Lung (tissue), 12 donors: ENCODE data around the gene MARF1. TPM values are rescaled to one million over a fixed set of nuclear protein-coding genes. Genes with fewer than 3 reads are reported as not detected.
A peak's percentile ranks its signal among the peaks of the same experiment; 100 is the strongest.

Source experiments
- ATAC-seq: fragments of 200-7000 bp; cut with Tn5 transposase; one replicate; pipeline ENCODE4 v1.9.1; 2020; ENCODE audit warnings: moderate number of reproducible peaks; ENCODE audit not compliant: insufficient read depth, low FRiP score
- DNase-seq, 3 donors: peaks; one replicate each; pipeline ENCODE4 v3.0.0-alpha.2; 2013 to 2017
- H3K27ac ChIP-seq, 2 donors: one replicate each; pipeline ENCODE4 v1.5.1; 2013; ENCODE audit warnings: mild to moderate bottlenecking in 2 of 2, moderate library complexity in 2 of 2, control low read depth in 1 of 2, inconsistent platforms in 1 of 2, low read depth in 1 of 2, low read length in 1 of 2
- H3K27me3 ChIP-seq, 3 donors: one replicate each; pipeline ENCODE4 v1.5.1; 2013; ENCODE audit warnings: low read length in 2 of 3; ENCODE audit not compliant: control insufficient read depth in 3 of 3, insufficient read depth in 3 of 3
- H3K36me3 ChIP-seq, 4 donors: one replicate each; pipeline ENCODE4 v1.5.1; 2013; ENCODE audit warnings: low read length in 4 of 4, mild to moderate bottlenecking in 1 of 4, moderate library complexity in 1 of 4; ENCODE audit not compliant: control insufficient read depth in 4 of 4, insufficient read depth in 4 of 4
- H3K4me1 ChIP-seq, 5 donors: one replicate each; pipeline ENCODE4 v1.5.1; 2013; ENCODE audit warnings: low read length in 5 of 5, mild to moderate bottlenecking in 2 of 5, moderate library complexity in 1 of 5; ENCODE audit not compliant: control insufficient read depth in 5 of 5, insufficient read depth in 5 of 5
- H3K4me3 ChIP-seq: one replicate; pipeline ENCODE4 v1.5.1; 2013; ENCODE audit warnings: mild to moderate bottlenecking, control low read depth, moderate library complexity
- H3K9ac ChIP-seq, 2 donors: one replicate each; pipeline ENCODE4 v1.5.1; 2013; ENCODE audit warnings: low read length in 2 of 2, control low read depth in 1 of 2; ENCODE audit not compliant: insufficient read depth in 1 of 2
- H3K9me3 ChIP-seq, 4 donors: one replicate each; pipeline ENCODE4 v1.5.1; 2013; ENCODE audit warnings: low read length in 3 of 4, mild to moderate bottlenecking in 1 of 4, moderate library complexity in 1 of 4; ENCODE audit not compliant: control insufficient read depth in 4 of 4, insufficient read depth in 3 of 4
- CTCF ChIP-seq: IDR thresholded peaks from 2 replicates; pipeline ENCODE4 v1.5.1; 2012; ENCODE audit warnings: mild to moderate bottlenecking; ENCODE audit errors: control extremely low read depth, extremely low read depth
- WGBS, 2 donors: extraction: QIAGEN DNeasy Blood & Tissue Kit; methylation state at CpG; one replicate each; pipeline ENCODE4 v1.1.7; 2013; 5-methylcytosine and 5-hydroxymethylcytosine counted together
- polyA plus RNA-seq, 2 donors: library from polyadenylated mRNA; stranded (reverse); fragments of 200-250 nt; gene quantifications; one replicate each; pipeline ENCODE4 v1.2.1, GENCODE V29; 2013
- total RNA-seq, 2 donors: library from RNA; depleted of rRNA in 1 of 2; stranded (reverse); fragments of >200 nt in 1 of 2; gene quantifications; one replicate each; pipeline ENCODE4 v1.2.1, GENCODE V29; 2014 to 2021
- donor health status: control.
- donor health status: control.
- donor health status: Bipolar disorder and iron deficiency.
- donor health status: healthy.
- donor health status: DM: yes; HTN: yes; CAD: no.

MARF1 gene
- total and polyA plus RNA-seq, 4 donors = 18.0 to 72.1 (median 41.9) TPM

GRCh38 chr16:15566095-15566494 lies 76.9 kb downstream of the MARF1 start:
- Histone ChIP-seq H3K27ac (no peak overlapping the region), H3K36me3 (peaks cover 0 to 7% (median 3%) of the 10 kb centered on the region in 4 donors), H3K27me3 (no peaks in the 10 kb centered on the region), H3K4me1 (peaks cover 0 to 5% (median 0%) of the 10 kb centered on the region in 5 donors), H3K9me3 (no peaks in the 10 kb centered on the region), H3K9ac (no peak overlapping the region), H3K4me3 (no peak overlapping the region)
- DNase-seq (no peak), ATAC-seq (no peak)
- TF ChIP-seq CTCF = no peak
- WGBS, 2 donors = 95 to 99% methylated on average over 2 of the region's 2 CpGs

- Histone ChIP-seq H3K9ac (no peak overlapping the region), H3K27me3 (no peaks in the 10 kb centered on the region), H3K4me1 (peaks cover 0 to 5% (median 0%) of the 10 kb centered on the region in 5 donors), H3K9me3 (no peaks in the 10 kb centered on the region), H3K36me3 (peaks cover 0 to 7% (median 2%) of the 10 kb centered on the region in 4 donors), H3K4me3 (no peak overlapping the region), H3K27ac (no peak overlapping the region)
- WGBS, 2 donors = 91 to 93% methylated on average over 7 of the region's 7 CpGs
- TF ChIP-seq CTCF = no peak
- no peak for ATAC-seq
- DNase-seq = peak in 1 of 3 donors; percentile 5
These were observed 78.2 kb downstream of the MARF1 start for GRCh38 chr16:15564604-15565339.

GRCh38 chr16:15559176-15559575 lies 83.8 kb downstream of the MARF1 start:
- no peak for TF ChIP-seq CTCF
- DNase-seq = no peak
- ATAC-seq = no peak
- Histone ChIP-seq H3K9ac (no peak overlapping the region), H3K36me3 (no peaks in the 10 kb centered on the region), H3K9me3 (no peaks in the 10 kb centered on the region), H3K27ac (no peak overlapping the region), H3K27me3 (no peaks in the 10 kb centered on the region), H3K4me3 (no peak overlapping the region), H3K4me1 (peaks cover 0 to 5% (median 0%) of the 10 kb centered on the region in 5 donors)
- WGBS, 2 donors = 94 to 96% methylated on average over 4 of the region's 4 CpGs
